NK-92 (cell line): ENCODE measurements around the gene STK32C.
"Not testable (repeated sequence)": the region's sequence is repeated elsewhere in the genome, so short reads cannot be mapped to it uniquely, and the experiment has no call there.

ENCODE experiments used
- DNase-seq: peaks from one replicate; lab custom pipeline; 2025; ENCODE audit not compliant: unreplicated experiment; lab: John Stamatoyannopoulos, UW

The STK32C gene

GRCh38 chr10:132302421-132303310 is 5.1 kb downstream of the STK32C start:
- DNase-seq: no peak

- DNase-seq: no peak
Observed at GRCh38 chr10:132301371-132302330, 6.1 kb downstream of the STK32C start.

GRCh38 chr10:132300582-132300981 is 7.2 kb downstream of the STK32C start:
- no peak for DNase-seq

- no peak for DNase-seq
Observed at GRCh38 chr10:132299371-132300336, 8.1 kb downstream of the STK32C start.

- no peak for DNase-seq
Observed at GRCh38 chr10:132298038-132298881, 9.5 kb downstream of the STK32C start.

GRCh38 chr10:132297526-132297925 is 10.2 kb downstream of the STK32C start:
- DNase-seq: no peak

GRCh38 chr10:132296666-132297443 is 10.9 kb downstream of the STK32C start:
- no peak for DNase-seq

GRCh38 chr10:132295481-132295880 is 12.3 kb downstream of the STK32C start:
- DNase-seq: not testable (repeated sequence)

- DNase-seq: no peak
Observed at GRCh38 chr10:132294561-132295318, 13.0 kb downstream of the STK32C start.

- no peak for DNase-seq
Observed at GRCh38 chr10:132293813-132294520, 13.8 kb downstream of the STK32C start.

- no peak for DNase-seq
Observed at GRCh38 chr10:132293201-132293812, 14.4 kb downstream of the STK32C start.

- DNase-seq: no peak
Observed at GRCh38 chr10:132292287-132293200, 15.2 kb downstream of the STK32C start.

- DNase-seq: no peak
Observed at GRCh38 chr10:132291826-132292225, 15.9 kb downstream of the STK32C start.

- DNase-seq: no peak
Observed at GRCh38 chr10:132290631-132291030, 17.1 kb downstream of the STK32C start.

- DNase-seq: no peak
Observed at GRCh38 chr10:132289439-132289838, 18.3 kb downstream of the STK32C start.
